K562 (cell line): Measurements from ENCODE around the gene ANKRD31. TPM values are rescaled to one million over a fixed set of nuclear protein-coding genes. Genes with fewer than 3 reads are reported as not detected.

Source experiments
- ATAC-seq: fragments of 200-7000 bp; cut with Tn5 transposase; 3 replicates; pipeline ENCODE4 v1.9.1; 2020; ENCODE audit warnings: moderate library complexity
- BruUV-seq: library from RNA; stranded (reverse); fragments of 400-500 nt; replicated peaks from 2 replicates; lab custom pipeline; 2021; lab: Mats Ljungman, UMichigan
- CTCF ChIA-PET: fragments of 300-600 bp; formaldehyde crosslinking; extraction: SDS; loops from one replicate; lab custom pipeline; 2021; ENCODE audit warnings: low intra/inter-chr PET ratio; lab: Yijun Ruan, JAX
- POLR2A ChIA-PET: fragments of 300-600, 350-650 bp; sonication (Branson Sonifier 250); formaldehyde crosslinking; extraction: SDS; loops from one replicate; lab custom pipeline; 2021; ENCODE audit warnings: antibody characterized with exemption, inconsistent platforms; lab: Yijun Ruan, JAX
- DNase-seq, 4 experiments: peaks; one replicate each; pipeline versions ENCODE4 v3.0.0 to v3.0.0-alpha.2; 2011 to 2018; ENCODE audit warnings: low spot score in 3 of 4, mixed read lengths in 3 of 4; ENCODE audit errors: extremely low read depth in 1 of 4
- FAIRE-seq: peaks from 2 replicates; lab custom pipeline; 2011; peaks lifted over from hg19 to GRCh38; lab: Jason Lieb, UNC
- H2AFZ ChIP-seq: 2 replicates; pipeline ENCODE4 v1.6.0; 2011; ENCODE audit warnings: low read depth, low read length, control low read depth, inconsistent platforms
- H3K27ac ChIP-seq: fragments of 200-600 bp; 3 replicates; pipeline ENCODE4 v1.8.0; 2011; ENCODE audit warnings: low read depth, mild to moderate bottlenecking, control low read depth, inconsistent platforms, low read length, moderate library complexity, mixed read lengths; ENCODE audit errors: extremely low read depth
- H3K27me3 ChIP-seq, 2 experiments: fragments of 300-600 bp in 1 of 2; 2 replicates in 1 of 2; 3 replicates in 1 of 2; pipeline versions ENCODE4 v1.6.0 to v1.8.0; 2011; ENCODE audit warnings: inconsistent platforms in 2 of 2, low read length in 2 of 2, mild to moderate bottlenecking in 1 of 2, mixed read lengths in 1 of 2, moderate library complexity in 1 of 2; ENCODE audit not compliant: control insufficient read depth in 2 of 2, insufficient read depth in 2 of 2
- H3K36me3 ChIP-seq: fragments of 300-600 bp; 3 replicates; pipeline ENCODE4 v1.8.0; 2011; ENCODE audit warnings: mild to moderate bottlenecking, low read length, inconsistent platforms; ENCODE audit not compliant: control insufficient read depth, insufficient read depth
- H3K4me1 ChIP-seq, 2 experiments: fragments of 200-600 bp in 1 of 2; replicated peaks in 1 of 2; 2 replicates in 1 of 2; 3 replicates in 1 of 2; pipeline versions ENCODE4 v1.5.1 to v1.8.0; 2011; ENCODE audit warnings: inconsistent platforms in 2 of 2, low read length in 2 of 2, mild to moderate bottlenecking in 1 of 2, mixed read lengths in 1 of 2, moderate library complexity in 1 of 2; ENCODE audit not compliant: control insufficient read depth in 2 of 2, insufficient read depth in 2 of 2
- H3K4me2 ChIP-seq: 2 replicates; pipeline ENCODE4 v1.6.1; 2011; ENCODE audit warnings: low read length, control low read depth, inconsistent platforms, mixed read lengths; ENCODE audit not compliant: insufficient read depth
- H3K4me3 ChIP-seq: fragments of 200-600 bp; sonication (generic), shearing (Covaris generic); 2 replicates; pipeline ENCODE4 v1.5.1; 2016; ENCODE audit warnings: control low read depth, inconsistent platforms
- H3K79me2 ChIP-seq: fragments of 200-600 bp; 3 replicates; pipeline ENCODE4 v1.8.0; 2011; ENCODE audit warnings: low read length, inconsistent platforms; ENCODE audit not compliant: control insufficient read depth, insufficient read depth
- H3K9ac ChIP-seq, 2 experiments: 2 replicates each; pipeline versions ENCODE4 v1.6.0 to v1.6.1; 2011; ENCODE audit warnings: low read depth in 2 of 2, low read length in 2 of 2, control low read depth in 1 of 2, inconsistent platforms in 1 of 2, mild to moderate bottlenecking in 1 of 2, mixed read lengths in 1 of 2; ENCODE audit not compliant: insufficient read depth in 1 of 2
- H3K9me1 ChIP-seq: one replicate; pipeline ENCODE4 v1.6.0; 2011; ENCODE audit warnings: inconsistent platforms, mild to moderate bottlenecking, low read length, moderate library complexity; ENCODE audit not compliant: control insufficient read depth, insufficient read depth
- H3K9me3 ChIP-seq: replicated peaks from 2 replicates; pipeline ENCODE4 v1.5.1; 2011; ENCODE audit warnings: low read depth, low read length, inconsistent platforms; ENCODE audit not compliant: control insufficient read depth, insufficient read depth
- H4K20me1 ChIP-seq: replicated peaks from 2 replicates; pipeline ENCODE4 v1.6.1; 2011; ENCODE audit warnings: low read length, inconsistent platforms, mixed read lengths; ENCODE audit not compliant: control insufficient read depth, insufficient read depth
- CREB3L1 ChIP-seq: fragments of 450-650 bp; IDR thresholded peaks from 2 replicates; pipeline ENCODE4 v1.6.1; 2014; ENCODE audit warnings: low read depth, mild to moderate bottlenecking, moderate library complexity, borderline replicate concordance
- PPARD ChIP-seq: fragments of 250-450 bp; sonication (Bioruptor Pico); IDR thresholded peaks from 2 replicates; pipeline ENCODE4 v1.8.0; 2022; ENCODE audit warnings: inconsistent platforms, mild to moderate bottlenecking, moderate library complexity
- SAP30 ChIP-seq: fragments of 200-600 bp; sonication (generic); IDR thresholded peaks from 2 replicates; pipeline ENCODE4 v1.6.1; 2012; ENCODE audit warnings: borderline replicate concordance, low read depth, mild to moderate bottlenecking, moderate library complexity, low read length, control low read depth, inconsistent platforms; ENCODE audit not compliant: insufficient read depth, poor library complexity, severe bottlenecking
- ZNF175 ChIP-seq: fragments of 200-800 bp; sonication (Bioruptor generic); IDR thresholded peaks from 2 replicates; pipeline ENCODE4 v1.6.1; 2016; ENCODE audit warnings: low read depth, mild to moderate bottlenecking, missing genetic modification characterization, missing compliant biosample characterization
- WGBS: fragments of 100-300 bp; shearing (Covaris generic); methylation state at CpG from one replicate; pipeline ENCODE4 v1.1.6; 2016; ENCODE audit warnings: low coverage, mixed read lengths; ENCODE audit not compliant: insufficient coverage; ENCODE audit errors: missing lambda C conversion rate; 5-methylcytosine and 5-hydroxymethylcytosine counted together
- in situ Hi-C: fragments of 300-500 bp; cut with MboI; formaldehyde crosslinking; loops from 4 replicates; pipeline ENCODE4 v1.15.0; 2018; ENCODE audit warnings: inconsistent platforms, mixed read lengths
- intact Hi-C: fragments of 100-400 bp; cut with micrococcal nuclease; formaldehyde crosslinking; loops from 2 replicates; pipeline ENCODE4 v1.14.2; 2022
- polyA plus RNA-seq, 8 experiments: library from polyadenylated mRNA; depleted of rRNA in 4 of 8; stranded (reverse) in 5 of 8; unstranded in 3 of 8; fragments of >200 nt; fragmentation: Nextera tagmentation in 2 of 8; fragmentation: Illumina TruSeq in 1 of 8; extraction: Ambion mirVana in 2 of 8; extraction: Trizol in 1 of 8; gene quantifications; 2 replicates each; pipeline versions ENCODE4 v1.2.1 to v1.2.3, GENCODE V29; 2011 to 2014; ENCODE audit warnings: inconsistent platforms in 1 of 8, missing spikeins in 1 of 8
- total RNA-seq, 7 experiments: library from RNA; depleted of rRNA in 6 of 7; stranded (reverse); fragments of >200 nt in 6 of 7; fragmentation: Illumina TruSeq in 2 of 7; extraction: Trizol in 2 of 7; gene quantifications; 2 replicates each; pipeline versions ENCODE4 v1.2.1 to v1.2.3, GENCODE V29; 2011 to 2021; ENCODE audit warnings: low replicate concordance in 1 of 7

Gene ANKRD31
- total and polyA plus RNA-seq, 9 of the 15 experiments (the other 6 are each of a cell fraction or from before 2014, with no cell fraction given), result under 0.01 to 0.11 (median 0.05) TPM; not detected in 1

DNA sequence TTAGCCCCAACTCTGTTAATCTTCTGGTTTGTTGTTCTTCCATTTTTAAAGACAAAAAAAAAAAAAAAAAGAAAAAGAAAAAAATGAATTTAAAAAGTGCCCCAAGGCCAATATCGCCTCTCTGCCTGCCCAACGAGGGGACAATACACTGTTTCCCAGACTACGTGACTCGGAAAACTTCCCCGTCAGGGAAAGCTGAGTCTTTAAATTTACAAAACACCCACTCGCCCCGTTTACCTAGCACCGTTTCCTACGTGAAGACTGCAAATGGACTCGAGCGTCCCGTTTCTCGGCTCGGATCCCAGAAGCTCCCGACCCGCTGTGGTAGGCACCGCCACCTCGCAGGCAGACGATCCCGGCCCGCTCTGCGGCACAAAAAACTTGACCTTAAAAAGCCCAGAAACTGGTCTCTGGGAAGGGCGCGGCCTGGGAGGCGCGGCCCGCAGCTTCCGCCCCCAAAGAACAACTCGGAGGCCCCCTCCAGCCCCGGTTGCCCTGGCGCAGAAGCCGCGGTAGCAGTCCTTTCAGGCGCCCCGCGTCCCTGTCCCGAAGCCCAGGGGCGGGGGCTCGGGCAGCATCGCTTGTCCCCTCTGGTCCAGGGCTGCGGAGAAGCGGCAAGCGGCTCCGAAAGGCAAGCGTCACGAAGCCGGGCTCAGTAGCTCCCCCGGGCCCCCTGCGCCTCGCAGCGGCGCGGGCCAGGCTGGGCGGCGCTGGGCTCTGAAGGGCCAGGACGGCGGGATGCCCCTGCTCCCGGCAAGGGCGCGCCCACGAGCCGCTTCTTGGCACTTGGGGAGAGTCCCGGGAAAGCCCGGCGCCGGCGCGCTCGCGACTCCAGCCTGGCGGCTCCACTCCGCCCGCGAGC lies 184.3 kb downstream of the ANKRD31 start, which contains the start of gene GCNT4:
GCNT4 (minus strand) TSS at position 367 of the 862 bp plus-strand sequence. CDS start 22,521 bp downstream, outside the sequence.
- TF ChIP-seq SAP30 (no peak), PPARD (CRISPR knock-in tag) (no peak), ZNF175 (CRISPR knock-in tag) (no peak), CREB3L1 (no peak)
- Histone ChIP-seq H4K20me1 (no peaks in the 10 kb centered on the region), H3K4me2 (no peak within 1 kb of the TSS), H3K4me1 (peaks cover 0 to 16% of the 10 kb centered on the region in 2 experiments; a peak in 3 of 5 replicates), H3K4me3 (0 out of 2 replicates have a peak within 1 kb of the TSS, but pooled peaks have one; percentile 14), H2AFZ (no peak within 1 kb of the TSS), H3K27ac (no peak within 1 kb of the TSS), H3K79me2 (no peaks in the 10 kb centered on the region), H3K9me3 (no peaks in the 10 kb centered on the region), H3K9me1 (no peaks in the 10 kb centered on the region), H3K9ac (no peak within 1 kb of the TSS), H3K27me3 (peaks cover 19 to 39% of the 10 kb centered on the region in 2 experiments), H3K36me3 (no peaks in the 10 kb centered on the region)
- ChIA-PET POLR2A (interaction anchor here (0.5 kb wide), 1 partner anchor 1297 kb away, joined by 4 read pairs; no protein-coding TSS in a partner anchor), CTCF (no interaction called here)
- intact Hi-C loops (no loop called here), in situ Hi-C loops (no loop called here)
- DNase-seq (no peak), ATAC-seq (no peak), FAIRE-seq (no peak)
- 17% methylated on average over 26 of the region's 74 CpGs for WGBS
- no TSS peak for BruUV-seq
